GM18499 (cell line): ENCODE results near the gene ERBB4.
"Not testable (repeated sequence)": the region's sequence is repeated elsewhere in the genome, so short reads cannot be mapped to it uniquely, and the experiment has no call there.

ENCODE experiments used
- ATAC-seq: cut with Tn5 transposase; IDR thresholded peaks from one replicate; pipeline ENCODE4 v1.9.1; 2021; ENCODE audit warnings: moderate number of reproducible peaks; ENCODE audit not compliant: insufficient read depth, unreplicated experiment

The ERBB4 gene

GRCh38 chr2:211692689-211693088, 845.9 kb downstream of the ERBB4 start:
- ATAC-seq = no peak

GRCh38 chr2:211690736-211691135, 847.9 kb downstream of the ERBB4 start:
- ATAC-seq = no peak

- no peak for ATAC-seq
These were observed 850.4 kb downstream of the ERBB4 start for GRCh38 chr2:211688196-211688595.

GRCh38 chr2:211674715-211675114, 863.9 kb downstream of the ERBB4 start:
- no peak for ATAC-seq

GRCh38 chr2:211673133-211673905, 865.3 kb downstream of the ERBB4 start:
- ATAC-seq = no peak

- no peak for ATAC-seq
These were observed 866.6 kb downstream of the ERBB4 start for GRCh38 chr2:211671977-211672376.

GRCh38 chr2:211665299-211665698, 873.3 kb downstream of the ERBB4 start:
- ATAC-seq = no peak

- ATAC-seq = no peak
These were observed 874.3 kb downstream of the ERBB4 start for GRCh38 chr2:211664321-211664720.

GRCh38 chr2:211654211-211654780, 884.3 kb downstream of the ERBB4 start:
- no peak for ATAC-seq

- no peak for ATAC-seq
These were observed 886.3 kb downstream of the ERBB4 start for GRCh38 chr2:211652327-211652726.

- ATAC-seq = no peak
These were observed 889.3 kb downstream of the ERBB4 start for GRCh38 chr2:211649331-211649730.

GRCh38 chr2:211631503-211631902, 907.1 kb downstream of the ERBB4 start:
- no peak for ATAC-seq

GRCh38 chr2:211623096-211623495, 915.5 kb downstream of the ERBB4 start:
- ATAC-seq = no peak

GRCh38 chr2:211620986-211621385, 917.6 kb downstream of the ERBB4 start:
- ATAC-seq = no peak

- ATAC-seq = no peak
These were observed 920.8 kb downstream of the ERBB4 start for GRCh38 chr2:211617803-211618202.

- ATAC-seq = no peak
These were observed 927.0 kb downstream of the ERBB4 start for GRCh38 chr2:211611621-211612020.

- ATAC-seq = no peak
These were observed 927.5 kb downstream of the ERBB4 start for GRCh38 chr2:211611061-211611518.

GRCh38 chr2:211609127-211609526, 929.5 kb downstream of the ERBB4 start:
- no peak for ATAC-seq

- ATAC-seq = no peak
These were observed 939.5 kb downstream of the ERBB4 start for GRCh38 chr2:211599146-211599545.

- no peak for ATAC-seq
These were observed 940.4 kb downstream of the ERBB4 start for GRCh38 chr2:211598238-211598637.

- ATAC-seq = not testable (repeated sequence)
These were observed 946.6 kb downstream of the ERBB4 start for GRCh38 chr2:211592006-211592405.

GRCh38 chr2:211591426-211591825, 947.2 kb downstream of the ERBB4 start:
- ATAC-seq = no peak
